Measurements from ENCODE around the gene DYSF. TPM values are rescaled to one million over a fixed set of nuclear protein-coding genes. Genes with fewer than 3 reads are reported as not detected.

DYSF gene
- polyA plus RNA-seq, 1 donor (not counting 4 experiments of a cell fraction or from before 2014, with no cell fraction given) = 8.2 TPM

DNA sequence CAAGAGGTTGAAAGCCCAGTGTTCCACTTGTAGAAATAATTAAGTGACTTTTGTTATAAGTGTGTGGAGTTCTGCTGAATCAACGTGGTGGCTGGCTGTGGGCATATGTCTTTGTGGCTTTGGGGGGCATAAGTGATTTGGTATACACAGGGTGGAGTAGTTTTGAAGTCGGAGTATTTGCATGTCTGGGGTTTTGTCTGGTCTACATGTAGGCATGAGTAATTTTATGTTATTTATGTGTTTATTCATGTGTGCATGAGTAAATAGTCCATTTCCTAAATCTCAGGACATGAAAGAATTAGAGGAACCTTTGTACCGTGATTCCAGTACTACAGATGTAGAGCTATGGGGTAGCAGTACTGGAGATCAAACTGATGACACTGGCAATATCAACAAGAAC, 179.7 kb downstream of the DYSF start:
- dilution Hi-C loops (cut with MboI; ENCODE audit: extremely low pct_ligation_motif_present, low sequenced_read_pairs) = no loop called here
- no peak for FAIRE-seq
- Histone ChIP-seq H3K4me2 (ENCODE audit: control insufficient read depth, extremely low read depth, insufficient read depth, low read depth, low read length) (no peak overlapping the region), H3K9me1 (ENCODE audit: control insufficient read depth, extremely low read depth, insufficient read depth, low read length) (no peaks in the 10 kb centered on the region), H3K27ac (ENCODE audit: control insufficient read depth, insufficient read depth, low read length) (no peak overlapping the region), H3K4me1 (ENCODE audit: control insufficient read depth, extremely low read depth, insufficient read depth, low read length) (no peaks in the 10 kb centered on the region), H3K9ac (ENCODE audit: control insufficient read depth, extremely low read depth, insufficient read depth, low read length) (no peak overlapping the region), H3K36me3 (ENCODE audit: control insufficient read depth in 2 of 2, extremely low read depth in 1 of 2, insufficient read depth in 2 of 2, low read length in 2 of 2) (no peaks in the 10 kb centered on the region), H3K27me3 (ENCODE audit: control insufficient read depth, extremely low read depth, insufficient read depth, low read length) (no peaks in the 10 kb centered on the region), H4K20me1 (ENCODE audit: control insufficient read depth, extremely low read depth, insufficient read depth, low read length) (no peaks in the 10 kb centered on the region), H3K9me3 (ENCODE audit: control insufficient read depth, low read depth, low read length) (no peaks in the 10 kb centered on the region), H3K4me3 (ENCODE audit: control insufficient read depth in 2 of 3, extremely low read depth in 1 of 3, insufficient read depth in 2 of 3, low read depth in 1 of 3, low read length in 3 of 3) (no peak overlapping the region), H3K79me2 (ENCODE audit: control insufficient read depth, insufficient read depth, low read length) (no peaks in the 10 kb centered on the region), H2AFZ (ENCODE audit: control insufficient read depth, low read length) (no peak overlapping the region)
- no peak for DNase-seq (ENCODE audit: low read depth, low spot score)
- TF ChIP-seq EZH2 (IDR thresholded peaks at IDR 0.05; ENCODE audit: low read length) = no peak
- TF ChIP-seq, protein P1, sequence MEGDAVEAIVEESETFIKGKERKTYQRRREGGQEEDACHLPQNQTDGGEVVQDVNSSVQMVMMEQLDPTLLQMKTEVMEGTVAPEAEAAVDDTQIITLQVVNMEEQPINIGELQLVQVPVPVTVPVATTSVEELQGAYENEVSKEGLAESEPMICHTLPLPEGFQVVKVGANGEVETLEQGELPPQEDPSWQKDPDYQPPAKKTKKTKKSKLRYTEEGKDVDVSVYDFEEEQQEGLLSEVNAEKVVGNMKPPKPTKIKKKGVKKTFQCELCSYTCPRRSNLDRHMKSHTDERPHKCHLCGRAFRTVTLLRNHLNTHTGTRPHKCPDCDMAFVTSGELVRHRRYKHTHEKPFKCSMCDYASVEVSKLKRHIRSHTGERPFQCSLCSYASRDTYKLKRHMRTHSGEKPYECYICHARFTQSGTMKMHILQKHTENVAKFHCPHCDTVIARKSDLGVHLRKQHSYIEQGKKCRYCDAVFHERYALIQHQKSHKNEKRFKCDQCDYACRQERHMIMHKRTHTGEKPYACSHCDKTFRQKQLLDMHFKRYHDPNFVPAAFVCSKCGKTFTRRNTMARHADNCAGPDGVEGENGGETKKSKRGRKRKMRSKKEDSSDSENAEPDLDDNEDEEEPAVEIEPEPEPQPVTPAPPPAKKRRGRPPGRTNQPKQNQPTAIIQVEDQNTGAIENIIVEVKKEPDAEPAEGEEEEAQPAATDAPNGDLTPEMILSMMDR (optimal IDR thresholded peaks at IDR 0.05 in 1 of 3, IDR thresholded peaks at IDR 0.05 in 1 of 3, conservative IDR thresholded peaks at IDR 0.05 in 1 of 3; ENCODE audit: extremely low read depth in 1 of 3, insufficient read depth in 2 of 3, low read length in 3 of 3) = no peak

- Histone ChIP-seq H3K9me3 (ENCODE audit: control insufficient read depth, low read depth, low read length) (no peaks in the 10 kb centered on the region), H3K4me1 (ENCODE audit: control insufficient read depth, extremely low read depth, insufficient read depth, low read length) (no peaks in the 10 kb centered on the region), H4K20me1 (ENCODE audit: control insufficient read depth, extremely low read depth, insufficient read depth, low read length) (no peaks in the 10 kb centered on the region), H3K79me2 (ENCODE audit: control insufficient read depth, insufficient read depth, low read length) (no peaks in the 10 kb centered on the region), H3K4me3 (ENCODE audit: control insufficient read depth in 2 of 3, extremely low read depth in 1 of 3, insufficient read depth in 2 of 3, low read depth in 1 of 3, low read length in 3 of 3) (no peak overlapping the region), H3K27me3 (ENCODE audit: control insufficient read depth, extremely low read depth, insufficient read depth, low read length) (no peaks in the 10 kb centered on the region), H3K27ac (ENCODE audit: control insufficient read depth, insufficient read depth, low read length) (no peak overlapping the region), H3K9me1 (ENCODE audit: control insufficient read depth, extremely low read depth, insufficient read depth, low read length) (no peaks in the 10 kb centered on the region), H3K4me2 (ENCODE audit: control insufficient read depth, extremely low read depth, insufficient read depth, low read depth, low read length) (no peak overlapping the region), H3K36me3 (ENCODE audit: control insufficient read depth in 2 of 2, extremely low read depth in 1 of 2, insufficient read depth in 2 of 2, low read length in 2 of 2) (no peaks in the 10 kb centered on the region), H2AFZ (ENCODE audit: control insufficient read depth, low read length) (no peak overlapping the region), H3K9ac (ENCODE audit: control insufficient read depth, extremely low read depth, insufficient read depth, low read length) (no peak overlapping the region)
- dilution Hi-C loops (cut with MboI; ENCODE audit: extremely low pct_ligation_motif_present, low sequenced_read_pairs) = no loop called here
- TF ChIP-seq, protein P1 (optimal IDR thresholded peaks at IDR 0.05 in 1 of 3, IDR thresholded peaks at IDR 0.05 in 1 of 3, conservative IDR thresholded peaks at IDR 0.05 in 1 of 3; ENCODE audit: extremely low read depth in 1 of 3, insufficient read depth in 2 of 3, low read length in 3 of 3) = no peak
- TF ChIP-seq EZH2 (IDR thresholded peaks at IDR 0.05; ENCODE audit: low read length) = no peak
- DNase-seq (ENCODE audit: low read depth, low spot score) (no peak), FAIRE-seq (no peak)
Measured at GRCh38 chr2:71634567-71634966, 181.2 kb downstream of the DYSF start.

All from keratinocyte (primary cell).